ENCODE results near the gene PPL. TPM values are rescaled to one million over a fixed set of nuclear protein-coding genes. Genes with fewer than 3 reads are reported as not detected.
"Not testable (repeated sequence)": the region's sequence is repeated elsewhere in the genome, so short reads cannot be mapped to it uniquely, and the experiment has no call there.

The PPL gene
- total RNA-seq, 2 experiments from 2014 or later, result 0.05 TPM; not detected in 1

GRCh38 chr16:4937782-4938682, 1.1 kb upstream of the PPL start:
- no peaks in the 10 kb centered on the region for H3K9me3 Mint-ChIP-seq
- peaks cover 30% of the 10 kb centered on the region for H3K27me3 Mint-ChIP-seq
- H3K4me3 Mint-ChIP-seq, result no peak overlapping the region
- H3K27ac Mint-ChIP-seq, result no peak overlapping the region
- no peak for DNase-seq
- H3K36me3 Mint-ChIP-seq, result no peaks in the 10 kb centered on the region
- H3K4me1 Mint-ChIP-seq (ENCODE audit: low read depth), result peaks cover 4% of the 10 kb centered on the region
- ChIA-PET CTCF (no interaction called here), POLR2A (no interaction called here)
- intact Hi-C loops (cut with micrococcal nuclease), result no loop called here

- H3K4me3 Mint-ChIP-seq, result peak overlapping the region; percentile 52
- no peaks in the 10 kb centered on the region for H3K36me3 Mint-ChIP-seq
- H3K9me3 Mint-ChIP-seq, result no peaks in the 10 kb centered on the region
- peaks cover 28% of the 10 kb centered on the region for H3K27me3 Mint-ChIP-seq
- no peak overlapping the region for H3K27ac Mint-ChIP-seq
- intact Hi-C loops (cut with micrococcal nuclease), result no loop called here
- POLR2A ChIA-PET, result no interaction called here
- CTCF ChIA-PET, result no interaction called here
- peaks cover 4% of the 10 kb centered on the region for H3K4me1 Mint-ChIP-seq (ENCODE audit: low read depth)
- no peak for DNase-seq
Measured at GRCh38 chr16:4936181-4936990, 562 bp downstream of the PPL start.

GRCh38 chr16:4935241-4935855, 1.6 kb downstream of the PPL start:
- no peak overlapping the region for H3K27ac Mint-ChIP-seq
- CTCF ChIA-PET, result no interaction called here
- no peak overlapping the region for H3K4me3 Mint-ChIP-seq
- peaks cover 4% of the 10 kb centered on the region for H3K4me1 Mint-ChIP-seq (ENCODE audit: low read depth)
- H3K36me3 Mint-ChIP-seq, result no peaks in the 10 kb centered on the region
- H3K9me3 Mint-ChIP-seq, result no peaks in the 10 kb centered on the region
- POLR2A ChIA-PET, result no interaction called here
- DNase-seq, result no peak
- peaks cover 27% of the 10 kb centered on the region for H3K27me3 Mint-ChIP-seq
- intact Hi-C loops (cut with micrococcal nuclease), result no loop called here

- Mint-ChIP-seq H3K4me3 (no peak overlapping the region), H3K27ac (no peak overlapping the region), H3K27me3 (peaks cover 27% of the 10 kb centered on the region), H3K9me3 (no peaks in the 10 kb centered on the region), H3K36me3 (no peaks in the 10 kb centered on the region), H3K4me1 (ENCODE audit: low read depth) (peaks cover 4% of the 10 kb centered on the region)
- no peak for DNase-seq
- ChIA-PET POLR2A (no interaction called here), CTCF (no interaction called here)
- intact Hi-C loops (cut with micrococcal nuclease), result no loop called here
Measured at GRCh38 chr16:4934591-4934990, 2.4 kb downstream of the PPL start.

- ChIA-PET POLR2A (no interaction called here), CTCF (no interaction called here)
- intact Hi-C loops (cut with micrococcal nuclease), result no loop called here
- Mint-ChIP-seq H3K9me3 (no peaks in the 10 kb centered on the region), H3K27me3 (peaks cover 27% of the 10 kb centered on the region), H3K36me3 (no peaks in the 10 kb centered on the region), H3K27ac (no peak overlapping the region), H3K4me3 (no peak overlapping the region), H3K4me1 (ENCODE audit: low read depth) (peaks cover 4% of the 10 kb centered on the region)
- DNase-seq, result no peak
Measured at GRCh38 chr16:4933871-4934395, 3.0 kb downstream of the PPL start.

GRCh38 chr16:4933433-4933832, 3.5 kb downstream of the PPL start:
- Mint-ChIP-seq H3K9me3 (no peaks in the 10 kb centered on the region), H3K4me1 (ENCODE audit: low read depth) (peaks cover 4% of the 10 kb centered on the region), H3K27me3 (peaks cover 24% of the 10 kb centered on the region), H3K4me3 (no peak overlapping the region), H3K27ac (no peak overlapping the region), H3K36me3 (no peaks in the 10 kb centered on the region)
- ChIA-PET CTCF (no interaction called here), POLR2A (no interaction called here)
- DNase-seq, result no peak
- intact Hi-C loops (cut with micrococcal nuclease), result no loop called here

- Mint-ChIP-seq H3K4me1 (ENCODE audit: low read depth) (peaks cover under 1% of the 10 kb centered on the region), H3K36me3 (peaks cover 4% of the 10 kb centered on the region), H3K9me3 (peaks cover 11% of the 10 kb centered on the region), H3K4me3 (no peak overlapping the region), H3K27ac (no peak overlapping the region), H3K27me3 (peaks cover 12% of the 10 kb centered on the region)
- POLR2A ChIA-PET, result no interaction called here
- no peak for DNase-seq
- intact Hi-C loops (cut with micrococcal nuclease), result no loop called here
- CTCF ChIA-PET, result no interaction called here
Measured at GRCh38 chr16:4931381-4931780, 5.6 kb downstream of the PPL start.

GRCh38 chr16:4929619-4930018, 7.3 kb downstream of the PPL start:
- POLR2A ChIA-PET; intact Hi-C loops (cut with micrococcal nuclease); CTCF ChIA-PET; DNase-seq; H3K27me3 Mint-ChIP-seq; H3K4me1 Mint-ChIP-seq (ENCODE audit: low read depth); H3K36me3 Mint-ChIP-seq; H3K27ac Mint-ChIP-seq; H3K4me3 Mint-ChIP-seq: not testable (repeated sequence)
- H3K9me3 Mint-ChIP-seq, result peaks cover 20% of the 10 kb centered on the region

GRCh38 chr16:4928227-4928626, 8.7 kb downstream of the PPL start:
- H3K9me3 Mint-ChIP-seq, result peaks cover 20% of the 10 kb centered on the region
- H3K4me1 Mint-ChIP-seq (ENCODE audit: low read depth), result no peaks in the 10 kb centered on the region
- POLR2A ChIA-PET, result no interaction called here
- DNase-seq, result no peak
- H3K36me3 Mint-ChIP-seq, result peaks cover 4% of the 10 kb centered on the region
- H3K4me3 Mint-ChIP-seq, result no peak overlapping the region
- intact Hi-C loops (cut with micrococcal nuclease), result no loop called here
- peaks cover 2% of the 10 kb centered on the region for H3K27me3 Mint-ChIP-seq
- CTCF ChIA-PET, result interaction anchor here (0.6 kb wide), 1 partner anchor 17 kb away, joined by 3 read pairs; no protein-coding TSS in a partner anchor
- H3K27ac Mint-ChIP-seq, result no peak overlapping the region

GRCh38 chr16:4927661-4928060, 9.3 kb downstream of the PPL start:
- Mint-ChIP-seq H3K27me3 (peaks cover 2% of the 10 kb centered on the region), H3K36me3 (peaks cover 4% of the 10 kb centered on the region), H3K4me1 (ENCODE audit: low read depth) (no peaks in the 10 kb centered on the region), H3K9me3 (peaks cover 20% of the 10 kb centered on the region), H3K27ac (no peak overlapping the region), H3K4me3 (no peak overlapping the region)
- intact Hi-C loops (cut with micrococcal nuclease), result no loop called here
- no peak for DNase-seq
- POLR2A ChIA-PET, result no interaction called here
- CTCF ChIA-PET, result interaction anchor here (0.5 to 0.6 kb wide), 2 partner anchors 16 to 1924 kb away, joined by 3 read pairs; no protein-coding TSS in a partner anchor

- DNase-seq, result no peak
- peaks cover 20% of the 10 kb centered on the region for H3K9me3 Mint-ChIP-seq
- ChIA-PET POLR2A (no interaction called here), CTCF (no interaction called here)
- peaks cover 2% of the 10 kb centered on the region for H3K27me3 Mint-ChIP-seq
- intact Hi-C loops (cut with micrococcal nuclease), result no loop called here
- H3K27ac Mint-ChIP-seq, result no peak overlapping the region
- H3K36me3 Mint-ChIP-seq, result peaks cover 4% of the 10 kb centered on the region
- no peak overlapping the region for H3K4me3 Mint-ChIP-seq
- no peaks in the 10 kb centered on the region for H3K4me1 Mint-ChIP-seq (ENCODE audit: low read depth)
Measured at GRCh38 chr16:4926928-4927327, 10.0 kb downstream of the PPL start.

- Mint-ChIP-seq H3K27ac (no peak overlapping the region), H3K36me3 (peaks cover 4% of the 10 kb centered on the region), H3K9me3 (peaks cover 20% of the 10 kb centered on the region), H3K4me3 (no peak overlapping the region), H3K4me1 (ENCODE audit: low read depth) (no peaks in the 10 kb centered on the region), H3K27me3 (peaks cover 2% of the 10 kb centered on the region)
- CTCF ChIA-PET, result no interaction called here
- POLR2A ChIA-PET, result no interaction called here
- intact Hi-C loops (cut with micrococcal nuclease), result no loop called here
- DNase-seq, result no peak
Measured at GRCh38 chr16:4925791-4926190, 11.2 kb downstream of the PPL start.
